ENCODE results near the gene MIPOL1.

Gene MIPOL1

DNA sequence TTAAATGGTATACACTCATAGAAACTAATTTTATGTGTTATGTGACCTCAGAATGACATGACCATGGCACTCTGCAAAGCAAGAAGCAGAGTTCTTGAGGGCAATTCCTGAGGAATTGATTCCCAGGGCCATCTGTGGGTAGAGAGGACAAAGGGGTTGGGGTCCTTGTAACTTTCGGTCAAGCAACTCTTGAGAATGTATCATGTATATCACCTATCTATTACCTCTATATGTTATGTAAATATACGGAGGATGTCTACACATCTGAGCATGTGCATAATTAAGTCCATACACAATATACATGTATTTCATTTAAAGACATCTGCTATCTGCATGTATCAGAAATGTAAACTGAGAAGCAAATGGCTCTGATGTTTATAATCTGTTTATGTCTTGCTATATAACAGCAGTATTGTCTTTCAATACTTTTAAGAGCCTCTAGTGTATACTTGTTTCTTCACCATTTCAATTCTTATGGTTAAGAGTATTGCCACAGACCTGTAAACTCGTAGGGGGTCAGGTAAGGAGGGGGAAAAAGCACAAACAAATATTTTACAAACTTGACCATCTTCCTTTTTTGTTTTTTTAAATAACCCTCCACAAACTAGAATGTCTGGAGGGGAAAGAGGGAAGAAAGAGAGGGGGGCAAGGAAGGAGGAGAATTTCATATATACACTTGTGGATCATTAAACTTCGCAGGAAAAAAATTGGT is 392.8 kb downstream of the MIPOL1 start:
- DNase-seq, result no peak

DNA sequence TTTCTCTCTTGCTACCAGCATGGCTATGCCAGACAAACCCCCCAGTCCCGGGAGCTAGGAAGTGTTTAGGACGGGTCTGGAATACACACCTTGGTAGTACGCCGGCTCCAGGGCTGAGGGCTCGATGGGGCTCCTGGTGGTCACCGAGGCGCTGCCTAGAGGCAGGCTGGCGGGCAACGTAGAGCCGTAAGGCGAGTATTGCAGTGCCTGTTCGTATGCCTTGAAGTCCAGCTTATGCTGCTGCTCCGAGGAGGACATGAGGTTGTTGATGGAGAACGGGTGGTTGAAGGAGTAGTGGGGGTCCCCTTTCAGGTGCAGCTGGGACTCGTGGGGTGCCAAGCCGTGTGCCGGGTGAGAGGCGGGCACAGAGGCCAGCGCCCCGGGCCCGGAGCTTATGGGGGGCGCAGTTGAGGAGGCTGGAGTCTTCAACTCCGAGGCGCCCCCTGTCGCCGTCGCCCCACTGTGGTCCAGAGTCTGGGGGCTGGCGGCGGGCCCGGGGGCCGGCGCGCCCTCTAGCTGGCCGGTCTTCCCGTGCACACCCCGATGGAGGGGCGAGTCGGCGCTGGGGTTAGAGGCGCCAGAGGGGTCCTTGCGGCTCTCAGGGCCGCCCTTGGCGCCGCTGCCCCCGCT is 393.7 kb downstream of the MIPOL1 start:
- DNase-seq, result no peak

DNA sequence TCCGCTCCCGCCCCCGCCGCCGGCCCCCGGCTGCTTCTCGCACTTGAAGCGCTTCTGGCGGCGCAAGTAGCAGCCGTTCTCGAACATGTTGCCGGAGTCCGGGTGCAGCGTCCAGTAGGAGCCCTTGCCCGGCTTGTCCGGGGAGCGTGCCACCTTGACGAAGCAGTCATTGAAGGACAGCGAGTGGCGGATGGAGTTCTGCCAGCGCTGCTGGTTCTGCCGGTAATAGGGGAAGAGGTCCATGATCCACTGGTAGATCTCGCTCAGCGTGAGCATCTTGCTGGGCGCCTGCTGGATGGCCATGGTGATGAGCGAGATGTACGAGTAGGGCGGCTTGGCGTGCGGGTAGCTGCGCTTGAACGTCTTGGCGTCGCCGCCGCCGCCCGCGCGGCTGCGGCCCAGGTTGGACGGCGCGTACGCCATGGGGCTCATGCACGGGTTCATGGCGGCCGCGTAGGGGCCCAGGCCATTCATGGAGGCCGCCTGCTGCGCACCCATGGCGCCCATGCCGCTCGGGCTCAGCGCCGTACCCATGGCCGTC is 394.3 kb downstream of the MIPOL1 start:
- no peak for DNase-seq

DNA sequence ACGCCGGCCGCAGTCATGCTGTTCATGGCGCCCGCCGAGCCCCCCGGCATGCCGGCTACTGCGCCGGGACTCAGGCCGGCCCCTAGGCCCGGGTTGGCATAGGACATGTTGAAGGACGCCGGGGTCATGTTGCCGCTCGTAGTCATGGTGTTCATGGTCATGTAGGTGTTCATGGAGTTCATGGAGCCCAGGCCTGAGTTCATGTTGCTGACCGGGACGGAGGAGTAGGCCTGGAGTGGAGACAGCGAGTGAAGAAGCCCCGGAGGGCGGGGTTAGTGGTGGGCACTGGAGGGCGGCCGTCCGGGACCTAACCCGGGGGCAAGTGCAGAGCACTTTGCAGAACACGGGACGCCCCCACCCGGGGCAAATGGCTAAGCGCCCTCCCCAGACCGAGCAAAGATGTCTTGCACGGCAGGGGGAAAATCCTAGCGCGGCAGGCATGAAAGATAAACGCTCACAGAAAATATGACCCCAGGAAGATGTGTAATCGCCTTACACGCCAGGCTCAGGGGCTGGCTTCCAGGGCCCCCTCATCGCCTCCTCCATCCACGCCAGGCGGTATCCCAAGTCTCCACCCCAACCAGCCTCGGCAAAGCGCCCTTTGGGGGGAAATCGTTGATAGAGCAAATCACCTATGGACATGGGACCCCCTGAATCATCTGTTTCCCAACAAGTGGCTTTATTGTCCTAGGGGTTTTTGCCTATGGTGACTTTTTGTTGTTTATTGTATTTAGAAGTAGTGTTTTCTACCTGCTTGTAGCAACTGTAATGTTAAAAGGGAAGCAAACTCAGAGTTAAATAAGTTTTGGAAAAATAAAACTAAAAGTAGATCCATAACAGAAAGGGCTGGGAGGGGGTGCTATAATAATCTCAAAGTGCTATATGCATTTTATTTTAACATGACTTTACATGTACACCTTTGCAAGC is 395.0 kb downstream of the MIPOL1 start:
- DNase-seq, result no peak

DNA sequence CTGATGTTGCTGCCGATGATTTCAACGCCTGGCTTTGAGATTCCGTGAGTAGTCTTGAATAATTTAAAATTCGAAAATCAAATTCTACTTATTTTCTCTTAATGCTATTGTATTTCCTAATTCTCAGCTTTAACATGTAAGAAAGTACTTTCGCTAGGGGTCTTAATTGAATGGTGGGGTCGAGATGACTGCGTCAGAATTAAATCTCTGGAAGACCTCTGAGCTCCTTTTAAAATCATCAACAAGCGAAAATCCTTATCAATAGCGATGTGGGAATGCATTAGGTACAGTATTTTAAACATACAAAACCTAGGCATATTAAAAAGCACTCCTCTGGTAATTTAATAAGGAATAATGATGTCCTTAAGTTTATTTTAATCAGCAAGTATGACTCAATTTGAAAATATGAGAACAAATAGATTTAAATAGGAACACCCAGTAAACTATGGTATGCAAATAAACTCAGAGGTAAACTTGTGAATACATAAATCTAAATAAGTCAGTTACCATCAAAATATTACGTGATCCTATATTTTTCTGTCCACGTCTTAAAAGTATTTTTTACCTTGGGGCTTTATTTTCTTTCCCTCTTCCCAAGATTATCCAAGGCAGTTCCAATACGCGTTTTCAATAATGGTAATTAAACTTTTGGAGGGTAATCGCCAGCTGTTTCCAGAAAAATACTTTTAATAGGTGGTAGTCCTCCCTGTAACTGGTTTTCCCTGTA is 395.9 kb downstream of the MIPOL1 start:
- no peak for DNase-seq

DNA sequence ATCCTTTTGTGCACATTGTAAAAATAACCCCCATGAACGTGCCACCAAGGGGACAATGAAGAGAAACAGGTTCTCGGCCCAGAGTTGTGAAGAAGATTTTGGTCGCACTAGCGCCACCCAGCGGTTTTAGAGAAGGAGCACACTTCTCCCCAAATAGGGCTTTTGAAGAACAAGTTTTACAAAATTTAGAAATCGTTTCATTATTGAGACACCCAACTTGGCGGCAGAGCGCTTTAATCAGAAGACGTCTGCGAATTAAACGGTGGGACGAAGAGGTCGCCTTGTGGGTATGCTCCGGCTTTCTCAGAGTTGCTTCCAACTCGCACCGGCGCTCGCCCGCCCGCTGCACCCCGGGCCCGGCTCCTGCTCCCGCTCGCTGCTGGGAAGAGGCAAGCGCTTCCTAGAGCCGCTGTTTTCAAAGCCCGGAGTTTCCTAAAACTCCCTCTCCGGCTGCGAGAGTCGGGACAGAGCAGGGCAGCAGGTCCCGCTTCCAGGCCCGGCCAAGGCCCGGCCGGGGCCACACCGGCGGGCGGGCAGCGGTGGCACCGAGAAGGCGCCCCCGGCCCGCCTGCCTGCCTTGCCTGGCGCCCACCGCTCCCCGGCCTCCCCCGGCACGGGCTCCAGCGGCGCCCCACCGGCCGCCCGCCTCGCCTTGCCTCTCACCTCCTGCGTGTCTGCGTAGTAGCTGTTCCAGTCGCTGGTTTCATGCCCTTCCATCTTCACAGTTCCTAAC is 396.7 kb downstream of the MIPOL1 start:
- DNase-seq, result peak; percentile 82

DNA sequence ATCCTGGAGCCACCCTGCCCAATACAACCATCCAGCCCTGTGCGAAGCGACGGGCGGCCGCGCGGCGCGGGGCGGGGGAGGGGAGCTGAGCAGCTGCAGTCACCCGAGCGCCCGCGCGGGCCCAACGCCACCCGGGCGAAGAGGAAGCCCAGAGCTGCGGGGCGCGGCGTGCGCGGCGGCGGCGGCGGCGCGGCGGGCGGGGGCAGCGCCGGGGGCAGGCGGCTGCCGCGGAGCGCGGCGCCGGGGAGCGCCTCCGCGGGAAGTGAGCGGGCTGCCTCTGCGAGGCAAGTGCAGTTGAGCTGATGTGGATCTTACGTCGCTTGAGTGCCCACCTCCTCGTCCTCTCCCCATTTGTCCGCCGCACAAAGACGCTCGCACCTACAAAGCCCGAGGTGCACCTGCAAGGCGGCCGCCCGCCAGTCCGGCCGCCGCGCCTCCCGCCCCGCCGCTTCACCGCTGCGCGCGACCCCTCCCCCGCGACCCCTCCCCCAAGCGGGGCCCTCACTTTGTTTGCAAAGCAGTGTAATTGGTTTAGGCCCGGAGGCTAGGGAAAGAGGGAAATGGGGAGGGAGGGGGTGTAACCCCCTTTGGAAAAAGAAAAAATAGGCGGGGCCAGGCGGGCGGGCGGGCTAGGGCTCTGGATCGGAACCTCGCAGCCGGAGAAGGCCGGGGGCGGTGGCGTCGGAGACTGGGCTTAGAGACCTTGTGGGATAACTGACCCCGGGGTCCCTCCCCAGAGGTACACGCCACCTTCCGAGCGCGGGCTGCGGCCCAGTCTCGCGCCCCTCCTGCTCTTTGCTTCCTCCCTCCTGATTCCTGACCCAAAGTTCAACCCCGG is 397.5 kb downstream of the MIPOL1 start, which contains the start of the genes FOXA1 and TTC6:
Gene FOXA1, minus strand, starts transcription at position 279 of the 838 bp plus-strand sequence. Its CDS starts 277 bp downstream, at position 2.
Gene TTC6, plus strand, starts transcription at position 659 of the 838 bp plus-strand sequence. CDS start 26,436 bp downstream, outside the sequence.
- DNase-seq, result peak; percentile 71

DNA sequence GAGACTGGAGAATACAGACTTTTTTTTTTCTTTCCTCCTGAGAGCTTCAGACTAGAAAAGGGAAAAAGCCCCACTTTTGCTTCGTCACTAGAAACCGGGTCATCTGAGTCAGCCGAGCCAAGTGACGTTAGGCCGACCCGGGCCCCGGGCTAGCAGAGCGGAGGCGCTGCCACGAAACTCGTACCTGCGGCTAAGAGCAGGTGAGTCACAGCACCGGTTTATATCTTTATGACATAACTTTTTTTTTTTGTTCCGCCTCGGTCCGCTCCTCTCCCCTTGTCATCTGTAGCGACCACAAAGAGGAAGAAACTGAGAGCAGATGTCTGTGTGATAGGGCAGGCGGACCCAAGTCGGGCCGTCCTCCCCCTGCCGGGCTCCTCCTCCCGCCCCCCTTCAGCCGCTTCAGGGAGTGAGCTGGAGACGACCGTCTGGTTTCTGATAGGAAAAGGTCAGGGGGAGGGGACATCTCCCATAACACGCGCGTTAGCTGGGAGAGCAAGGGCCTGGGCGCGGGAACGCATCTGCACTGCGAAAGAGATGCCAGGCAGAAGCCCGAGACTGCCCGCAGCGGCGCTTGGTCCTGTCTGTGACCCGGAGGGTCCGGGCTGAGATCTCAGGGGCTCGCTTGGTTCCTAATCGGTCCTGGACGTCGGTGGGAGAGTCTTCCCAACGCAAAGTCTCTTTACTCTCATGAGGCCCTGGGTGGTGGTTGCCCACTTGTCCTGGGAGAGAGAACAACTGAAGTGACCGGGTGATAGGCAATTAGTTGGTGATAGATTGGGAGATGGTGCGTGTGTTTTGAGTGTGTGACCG is 398.3 kb downstream of the MIPOL1 start:
- DNase-seq, result peak; percentile 61

DNA sequence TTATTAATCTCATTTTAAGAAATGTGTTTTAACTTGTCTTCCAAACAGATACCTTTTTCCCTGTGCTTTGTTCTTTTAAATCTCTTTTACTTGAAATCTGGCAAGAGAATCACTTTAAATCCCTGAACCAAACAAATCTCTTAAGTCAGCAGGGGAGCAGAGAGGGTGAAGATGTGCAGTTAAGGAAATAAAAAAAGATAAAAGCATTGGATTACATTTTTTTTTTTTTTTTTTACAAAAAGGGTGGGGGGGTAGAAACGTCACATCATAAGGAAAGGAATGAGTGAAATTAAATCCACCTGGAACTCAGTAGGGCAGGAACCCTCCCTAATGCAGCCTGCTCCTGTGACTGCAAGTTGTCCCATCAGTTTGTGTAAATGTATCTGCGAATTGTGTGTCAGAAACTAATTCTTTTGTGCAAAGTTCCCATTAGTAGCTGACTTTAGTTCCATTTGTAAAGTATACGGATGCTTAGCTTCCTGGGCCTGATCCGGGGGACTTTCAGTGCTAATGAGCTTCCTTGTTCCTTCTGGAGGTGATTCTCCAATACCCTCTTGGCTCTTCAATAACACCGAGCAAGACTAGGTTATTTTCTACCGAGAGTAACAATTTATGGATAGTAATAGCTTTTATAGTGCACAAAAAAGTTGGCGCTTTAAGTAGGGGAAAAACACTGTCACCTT is 399.2 kb downstream of the MIPOL1 start:
- DNase-seq, result no peak

DNA sequence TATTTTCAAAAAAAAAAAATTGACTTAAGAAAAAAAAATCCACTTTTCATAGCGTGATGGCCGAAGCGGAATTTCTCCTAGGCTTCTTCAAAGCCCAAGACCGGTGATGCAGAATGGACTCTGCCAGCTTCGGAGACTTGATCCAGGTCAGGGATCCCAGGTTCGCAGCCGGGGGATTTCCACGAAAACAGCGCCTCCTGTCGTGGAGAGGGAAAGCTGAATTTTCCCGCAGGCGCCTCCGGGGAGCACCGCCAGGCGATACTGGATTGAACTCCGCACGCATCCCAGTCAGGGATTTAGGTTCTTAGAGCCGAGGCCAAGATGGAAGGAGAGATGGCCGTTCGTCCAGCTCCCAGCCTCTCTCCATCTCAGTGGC is 399.8 kb downstream of the MIPOL1 start:
- no peak for DNase-seq

DNA sequence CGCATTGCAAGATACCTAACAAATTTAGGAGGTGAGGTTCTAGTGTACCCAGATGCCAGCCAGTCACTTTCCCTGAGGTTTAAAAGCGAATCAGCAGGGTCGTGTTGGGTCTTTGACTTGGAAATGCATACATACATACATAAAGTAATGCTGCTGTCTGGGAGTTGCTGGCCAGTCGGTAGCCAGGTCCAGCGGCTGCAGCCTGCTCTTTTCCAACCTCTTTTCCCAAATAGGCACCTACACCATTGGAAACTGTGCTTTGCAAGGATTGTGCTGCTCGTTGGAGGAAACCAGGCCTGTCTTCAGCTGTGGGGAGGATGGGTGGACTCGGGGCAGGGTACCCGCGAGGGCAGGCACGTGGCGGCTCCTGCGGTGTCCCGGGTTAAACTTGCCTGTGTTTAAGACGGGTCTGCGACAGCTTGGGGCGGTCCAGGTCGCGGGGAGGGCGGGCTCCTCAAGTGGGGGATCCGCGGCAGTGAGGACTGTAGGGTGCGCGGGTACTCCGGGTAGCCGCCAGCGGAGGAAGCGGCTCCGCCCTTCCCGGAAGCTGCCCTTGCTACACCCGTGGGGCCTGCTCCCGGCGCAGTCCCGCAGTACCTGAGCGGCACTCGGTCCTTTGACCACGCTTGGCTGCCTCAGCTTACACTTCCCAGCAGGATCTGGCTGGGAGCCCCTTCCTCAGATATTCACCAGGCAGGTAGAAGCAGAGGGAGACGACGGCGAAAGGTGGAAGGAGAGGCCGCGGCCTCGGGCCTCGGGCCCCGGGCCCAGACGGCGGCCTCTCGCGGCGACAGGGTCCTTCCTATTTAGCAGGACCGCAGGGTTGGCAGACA is 400.4 kb downstream of the MIPOL1 start:
- no peak for DNase-seq

DNA sequence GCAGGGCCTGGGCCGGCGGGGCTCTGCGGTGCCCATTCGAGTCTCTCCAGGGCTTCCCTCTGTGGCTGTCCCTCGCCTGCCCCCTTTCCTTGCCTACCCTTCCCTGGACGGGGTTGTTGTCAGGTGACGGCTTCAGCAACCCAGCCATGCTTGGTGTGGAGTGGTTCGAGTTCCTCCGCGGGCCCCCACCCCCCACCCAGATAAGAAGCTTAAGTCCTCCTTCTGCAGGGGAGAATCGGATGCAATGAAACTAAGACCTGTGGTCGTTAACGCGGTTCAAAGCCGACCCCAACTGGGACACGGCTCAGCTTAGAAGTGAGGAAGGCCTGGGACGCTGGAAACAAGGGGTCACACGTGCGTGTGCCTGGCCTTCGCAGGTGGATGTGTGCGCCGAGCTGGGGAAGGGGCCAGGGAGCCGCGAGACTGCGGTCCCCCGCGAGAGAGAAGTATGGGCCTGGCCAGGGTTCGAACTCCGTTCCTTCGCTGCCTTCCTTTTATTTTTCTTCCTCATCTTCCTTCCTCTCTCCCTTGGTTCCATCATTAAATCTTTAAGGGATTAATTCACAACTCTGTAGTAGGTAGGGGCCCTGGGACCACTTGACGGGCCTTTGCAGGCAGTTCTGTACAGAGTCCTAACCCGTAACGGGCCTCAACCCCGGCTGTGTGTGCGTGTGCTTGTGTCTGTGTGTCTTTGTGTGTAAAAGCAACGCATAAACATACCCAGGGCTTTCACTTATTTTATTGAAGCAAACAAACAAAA is 401.2 kb downstream of the MIPOL1 start:
- DNase-seq, result no peak

DNA sequence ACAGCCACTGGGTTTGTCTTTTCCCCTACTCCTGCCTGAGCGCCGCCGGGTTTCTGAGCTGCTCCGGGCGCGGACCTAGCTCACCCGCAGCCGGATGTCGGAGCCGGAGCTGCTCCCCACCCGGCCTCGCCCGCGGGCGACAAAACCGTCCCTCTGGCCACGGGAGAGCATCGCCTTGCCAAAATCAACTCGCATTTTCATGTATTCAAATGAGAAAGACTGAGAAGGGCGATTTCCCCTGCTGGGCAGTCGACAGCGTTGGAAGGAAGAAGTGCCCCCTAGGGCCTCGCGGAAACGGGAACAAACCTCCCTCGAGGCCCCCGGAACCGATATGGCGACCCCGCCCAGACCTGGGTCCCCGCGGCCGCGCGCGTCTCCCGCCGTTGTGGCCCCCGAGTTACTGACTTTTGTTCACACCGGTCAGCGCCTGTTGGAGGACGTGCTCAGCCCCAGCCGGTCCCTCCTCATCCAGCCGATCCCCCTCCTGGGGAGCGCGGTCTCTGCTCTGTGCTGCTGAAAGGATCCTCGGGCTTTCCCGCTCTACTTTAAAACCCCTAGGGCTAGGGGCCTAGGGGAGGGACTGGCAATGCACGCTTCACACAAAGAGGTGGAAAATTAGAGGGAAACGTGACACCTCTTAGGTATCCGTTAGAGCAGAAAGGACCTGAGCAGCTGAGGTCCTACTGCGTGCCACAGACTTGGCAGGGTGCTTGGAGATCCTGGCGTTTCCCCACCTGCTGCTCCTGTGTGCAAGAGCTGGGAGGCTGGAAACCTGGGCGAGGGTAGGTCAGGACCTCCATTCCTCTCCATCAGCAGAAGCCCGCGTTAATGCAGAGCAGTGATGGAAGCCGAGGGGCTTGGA is 402.0 kb downstream of the MIPOL1 start:
- peak; percentile 51 for DNase-seq

DNA sequence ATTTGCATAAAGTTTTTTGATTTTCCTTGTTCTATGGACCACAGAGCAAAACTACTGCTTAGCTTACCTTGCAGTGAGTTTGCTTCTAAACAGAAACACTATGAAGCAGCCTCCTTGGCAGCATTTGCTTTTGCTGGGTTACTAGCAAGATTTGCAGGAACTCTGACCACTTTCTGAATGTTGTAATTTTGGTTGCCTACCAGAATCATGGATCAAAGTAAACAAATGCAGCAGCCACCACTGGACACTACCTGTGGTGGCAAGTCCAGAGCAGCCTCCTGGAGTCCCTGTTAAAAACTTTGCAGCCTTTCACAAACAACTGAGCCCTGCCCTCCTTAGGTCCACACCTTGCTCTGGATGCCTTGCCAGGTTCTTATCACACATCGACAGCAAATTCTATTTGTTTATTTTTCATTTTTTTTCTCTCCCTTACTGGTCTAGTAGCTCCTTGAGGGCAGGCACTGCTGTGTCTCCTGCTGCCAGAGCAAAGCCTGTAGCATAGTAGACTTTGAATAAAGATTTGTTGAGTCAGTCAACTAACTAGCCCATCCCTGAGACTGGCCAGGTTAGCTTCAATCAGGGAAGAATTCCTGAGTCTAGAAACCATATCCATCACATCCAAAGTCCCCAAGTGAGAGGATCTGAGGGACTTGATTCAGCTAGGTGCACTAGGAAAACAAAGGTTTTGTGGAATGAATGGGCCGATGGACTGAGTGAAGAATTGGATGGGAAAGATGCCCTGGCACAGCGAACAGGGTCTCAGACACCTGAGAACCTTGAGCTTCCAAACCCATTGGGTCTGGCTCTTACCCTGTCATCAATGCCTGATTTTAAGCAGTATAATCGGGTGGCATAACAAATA is 403.4 kb downstream of the MIPOL1 start:
- DNase-seq, result no peak

DNA sequence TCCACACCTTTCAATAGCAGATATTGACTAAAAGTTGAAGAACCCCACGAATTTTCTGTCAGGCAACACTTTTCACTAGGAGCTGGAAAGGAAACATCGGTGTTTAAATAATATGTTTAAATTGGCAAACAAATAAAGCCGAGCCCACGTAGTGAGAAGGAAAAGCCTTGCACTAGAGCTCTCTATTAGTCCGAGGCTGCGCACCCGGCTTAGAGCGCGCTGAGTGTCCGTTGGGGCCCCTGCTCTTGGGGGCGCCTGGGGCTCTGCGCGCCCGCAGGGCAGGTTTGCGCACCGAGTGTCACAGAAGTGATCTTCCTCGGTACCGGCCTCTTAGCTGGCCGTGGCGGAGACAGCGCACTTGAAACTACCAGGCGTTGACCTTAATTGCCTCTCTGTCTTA is 404.1 kb downstream of the MIPOL1 start:
- DNase-seq, result no peak

Data from NCI-H2227 treated with DMSO at 0.1 percent for 48 hours (cell line).